Kidney (tissue), 14 donors: ENCODE data around the gene SIGLEC12. TPM values are rescaled to one million over a fixed set of nuclear protein-coding genes. Genes with fewer than 3 reads are reported as not detected.

Experiments used
- DNase-seq, 5 donors: peaks; one replicate each; pipeline ENCODE4 v3.0.0-alpha.2; 2013 to 2020
- FAIRE-seq: peaks from 2 replicates; lab custom pipeline; 2012; peaks lifted over from hg19 to GRCh38; lab: Jason Lieb, UNC
- H3K27ac ChIP-seq, 2 donors: one replicate each; pipeline ENCODE4 v1.7.0; 2013; ENCODE audit warnings: low read depth in 2 of 2, low read length in 2 of 2, inconsistent platforms in 1 of 2
- H3K27me3 ChIP-seq: one replicate; pipeline ENCODE4 v1.7.1; 2013; ENCODE audit warnings: low read length, inconsistent platforms; ENCODE audit not compliant: control insufficient read depth, insufficient read depth
- H3K36me3 ChIP-seq, 3 donors: one replicate each; pipeline versions ENCODE4 v1.7.0 to v1.7.1; 2013; ENCODE audit warnings: low read length in 3 of 3, control low read depth in 1 of 3, inconsistent platforms in 1 of 3; ENCODE audit not compliant: insufficient read depth in 3 of 3, control insufficient read depth in 2 of 3
- H3K4me1 ChIP-seq, 3 donors: one replicate each; pipeline versions ENCODE4 v1.7.0 to v1.7.1; 2013; ENCODE audit warnings: low read length in 3 of 3, inconsistent platforms in 1 of 3, low read depth in 1 of 3; ENCODE audit not compliant: control insufficient read depth in 2 of 3, insufficient read depth in 2 of 3
- H3K4me3 ChIP-seq, 3 donors: one replicate each; pipeline versions ENCODE4 v1.7.0 to v1.8.1; 2013; ENCODE audit warnings: low read length in 3 of 3, control low read depth in 1 of 3, inconsistent platforms in 1 of 3
- H3K9ac ChIP-seq, 3 donors: one replicate each; pipeline versions ENCODE4 v1.7.0 to v1.7.1; 2013; ENCODE audit warnings: low read length in 3 of 3, control low read depth in 1 of 3, inconsistent platforms in 1 of 3
- H3K9me3 ChIP-seq, 3 donors: one replicate each; pipeline versions ENCODE4 v1.7.0 to v1.7.1; 2013; ENCODE audit warnings: low read length in 3 of 3, control low read depth in 1 of 3, inconsistent platforms in 1 of 3; ENCODE audit not compliant: control insufficient read depth in 2 of 3, insufficient read depth in 1 of 3
- CTCF ChIP-seq: IDR thresholded peaks from 3 replicates; pipeline ENCODE4 v1.5.1; 2012; ENCODE audit warnings: mild to moderate bottlenecking, moderate library complexity, borderline replicate concordance; ENCODE audit not compliant: insufficient read depth; ENCODE audit errors: extremely low read depth
- intact Hi-C: fragments of 100-400 bp; cut with DNase I; formaldehyde crosslinking; loops from one replicate; pipeline ENCODE4 v1.11.1; 2022
- polyA plus RNA-seq: library from polyadenylated mRNA; stranded (reverse); fragments of 350-450 nt; fragmentation: Illumina TruSeq; extraction: RNeasy Lipid Tissue Mini Kit (QIAGEN cat#74804); gene quantifications from one replicate; pipeline ENCODE4 v1.2.3, GENCODE V29; 2014; ENCODE audit warnings: low read depth, low replicate concordance; ENCODE audit not compliant: insufficient read depth
- total RNA-seq: library from RNA; stranded (reverse); fragmentation: NEBNext Ultra II Directional; extraction: Animal tissue kit (Norgen Biotek cat#: 25700); gene quantifications from one replicate; pipeline ENCODE4 v1.2.1, GENCODE V29; 2021
- donor health status: control.
- donor health status: control.
- donor health status: control.
- donor health status: control.
- donor health status: control.
- donor health status: DM: yes; HTN: yes; CAD: no.
- donor health status: Normal renal cell carcinoma (clear cell type).

SIGLEC12 gene
- total and polyA plus RNA-seq, 2 donors from 2014 or later, result 0.66 TPM; not detected in 1

GRCh38 chr19:51548891-51549305 is 47.3 kb upstream of the SIGLEC12 start:
- no peaks in the 10 kb centered on the region for H3K4me1 ChIP-seq
- no peaks in the 10 kb centered on the region for H3K9me3 ChIP-seq
- no peak for TF ChIP-seq CTCF
- no peaks in the 10 kb centered on the region for H3K27me3 ChIP-seq
- FAIRE-seq, result no peak
- no peak for DNase-seq
- H3K27ac ChIP-seq, result no peak overlapping the region
- intact Hi-C loops, result no loop called here
- H3K36me3 ChIP-seq, result no peaks in the 10 kb centered on the region
- H3K4me3 ChIP-seq, result no peak overlapping the region
- no peak overlapping the region for H3K9ac ChIP-seq

DNA sequence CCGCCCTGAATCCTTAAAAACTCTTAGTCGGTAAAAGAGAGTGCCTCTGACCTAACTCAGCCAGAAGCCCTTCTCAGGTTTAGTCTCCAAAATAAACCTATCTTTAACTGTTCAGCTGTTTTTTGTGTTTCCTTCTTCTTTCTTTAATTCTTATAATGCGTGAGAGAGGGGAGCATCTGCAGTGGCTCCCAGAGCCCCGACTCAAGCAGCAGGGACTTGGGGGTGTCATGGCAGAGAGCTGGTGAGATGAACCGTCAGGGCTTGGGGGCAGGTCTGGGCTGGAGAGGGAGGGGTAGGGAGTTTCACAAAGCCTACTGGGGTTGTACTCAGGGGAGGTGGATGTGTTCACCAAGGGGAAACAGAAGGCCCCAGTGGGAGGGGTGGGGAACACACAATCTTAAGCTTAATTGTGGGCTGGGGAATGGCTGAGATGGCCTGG is 46.6 kb upstream of the SIGLEC12 start:
- no peak overlapping the region for H3K9ac ChIP-seq

GRCh38 chr19:51547397-51548212 is 46.0 kb upstream of the SIGLEC12 start:
- FAIRE-seq (no peak), DNase-seq (no peak)
- TF ChIP-seq CTCF, result no peak
- Histone ChIP-seq H3K27ac (no peak overlapping the region), H3K27me3 (no peaks in the 10 kb centered on the region), H3K4me1 (no peaks in the 10 kb centered on the region), H3K9me3 (no peaks in the 10 kb centered on the region), H3K36me3 (no peaks in the 10 kb centered on the region), H3K4me3 (no peak overlapping the region), H3K9ac (no peak overlapping the region)
- intact Hi-C loops, result no loop called here

More for the DNA sequence above, 46.6 kb upstream of the SIGLEC12 start:
- no peak for DNase-seq
- Histone ChIP-seq H3K36me3 (no peaks in the 10 kb centered on the region), H3K9me3 (no peaks in the 10 kb centered on the region), H3K27ac (no peak overlapping the region), H3K27me3 (no peaks in the 10 kb centered on the region), H3K4me1 (no peaks in the 10 kb centered on the region), H3K4me3 (no peak overlapping the region)
- no peak for FAIRE-seq
- TF ChIP-seq CTCF, result no peak
- intact Hi-C loops, result no loop called here
